Measurements from ENCODE around the gene C11orf21. TPM values are rescaled to one million over a fixed set of nuclear protein-coding genes. Genes with fewer than 3 reads are reported as not detected.

The C11orf21 gene
- total and polyA plus RNA-seq, 10 of the 15 experiments (the other 5 are each of a cell fraction or from before 2014, with no cell fraction given): 0.04 to 0.26 (median 0.11) TPM; not detected in 7

DNA sequence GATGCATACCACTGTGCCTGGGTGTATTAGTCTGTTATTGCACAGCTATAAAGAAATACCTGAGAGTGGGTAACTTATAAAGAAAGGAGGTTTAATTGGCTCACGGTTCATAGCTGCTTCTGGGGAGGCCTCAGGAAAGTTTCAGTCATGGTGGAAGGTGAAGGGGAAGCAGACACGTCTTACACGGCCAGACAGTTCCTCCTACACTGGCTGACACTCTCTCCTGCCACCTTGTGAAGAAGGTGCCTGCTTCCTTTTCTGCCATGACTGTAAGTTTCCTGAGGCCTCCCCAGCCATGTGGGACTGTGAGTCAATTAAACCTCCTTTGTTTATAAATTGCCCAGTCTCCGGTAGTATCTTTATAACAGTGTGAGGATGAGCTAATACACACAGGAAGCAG, 41.8 kb upstream of the C11orf21 start:
- ChIA-PET RAD21 (ENCODE audit: unreplicated experiment) (no interaction called here), CTCF (no interaction called here), POLR2A (no interaction called here), SMC1A (ENCODE audit: uncharacterized antibody, unreplicated experiment) (no interaction called here)
- Histone ChIP-seq H4K20me1 (ENCODE audit: control insufficient read depth, insufficient read depth) (no peaks in the 10 kb centered on the region), H3K27ac (ENCODE audit: control insufficient read depth, insufficient read depth) (no peak overlapping the region), H3K4me3 (no peak overlapping the region), H3K79me2 (ENCODE audit: control insufficient read depth, insufficient read depth, low read length) (no peaks in the 10 kb centered on the region), H3K9ac (ENCODE audit: control insufficient read depth, insufficient read depth, low read length) (no peak overlapping the region), H3K36me3 (ENCODE audit: control insufficient read depth in 2 of 2, insufficient read depth in 2 of 2, low read length in 1 of 2) (no peaks in the 10 kb centered on the region), H3K27me3 (replicated peaks in 1 of 2; ENCODE audit: control insufficient read depth in 2 of 2, insufficient read depth in 2 of 2, low read length in 1 of 2) (no peaks in the 10 kb centered on the region), H3K4me2 (ENCODE audit: control insufficient read depth, insufficient read depth) (no peak overlapping the region), H3K9me3 (replicated peaks; ENCODE audit: control insufficient read depth, insufficient read depth, low read length) (no peaks in the 10 kb centered on the region; the same call in 2 of the 3 replicates), H3K4me1 (ENCODE audit: control insufficient read depth, insufficient read depth, low read length) (no peaks in the 10 kb centered on the region), H2AFZ (ENCODE audit: control insufficient read depth, low read depth, low read length) (no peak overlapping the region)
- no peak for DNase-seq (ENCODE audit: low read depth, low spot score)
- intact Hi-C loops (cut with micrococcal nuclease; ENCODE audit: unreplicated experiment): no loop called here
- no peak for FAIRE-seq
- ATAC-seq: no peak
- 23% methylated on average over 4 of the region's 4 CpGs for WGBS (ENCODE audit: insufficient coverage, insufficient replicate concordance, low lambda C conversion rate, missing lambda C conversion rate)
- no peak for TF ChIP-seq HSF1 (IDR thresholded peaks at IDR 0.05; ENCODE audit: low read depth, low read length)
- no peak for TF ChIP-seq CHD4 (IDR thresholded peaks at IDR 0.05)
- no peak for TF ChIP-seq EP300 (IDR thresholded peaks at IDR 0.05; ENCODE audit: borderline replicate concordance in 1 of 2, control insufficient read depth in 1 of 2, low read depth in 2 of 2, low read length in 2 of 2)
- in situ Hi-C loops (cut with MboI): no loop called here
- no TSS peak for BruUV-seq (replicated peaks)

GRCh38 chr11:2342981-2343380, 41.3 kb upstream of the C11orf21 start:
- WGBS (ENCODE audit: insufficient coverage, insufficient replicate concordance, low lambda C conversion rate, missing lambda C conversion rate): 29% methylated on average over 5 of the region's 5 CpGs
- no peak overlapping the region for H3K4me3 ChIP-seq
- no peak overlapping the region for H3K9ac ChIP-seq (ENCODE audit: control insufficient read depth, insufficient read depth, low read length)
- no peak for FAIRE-seq
- ATAC-seq: no peak
- no peaks in the 10 kb centered on the region for H4K20me1 ChIP-seq (ENCODE audit: control insufficient read depth, insufficient read depth)
- H3K9me3 ChIP-seq (replicated peaks; ENCODE audit: control insufficient read depth, insufficient read depth, low read length): no peaks in the 10 kb centered on the region; the same call in 2 of the 3 replicates
- no peak overlapping the region for H2AFZ ChIP-seq (ENCODE audit: control insufficient read depth, low read depth, low read length)
- no peaks in the 10 kb centered on the region for H3K27me3 ChIP-seq (replicated peaks in 1 of 2; ENCODE audit: control insufficient read depth in 2 of 2, insufficient read depth in 2 of 2, low read length in 1 of 2)
- no TSS peak for BruUV-seq (replicated peaks)
- no peaks in the 10 kb centered on the region for H3K4me1 ChIP-seq (ENCODE audit: control insufficient read depth, insufficient read depth, low read length)
- no peak overlapping the region for H3K27ac ChIP-seq (ENCODE audit: control insufficient read depth, insufficient read depth)
- CTCF ChIA-PET: no interaction called here
- intact Hi-C loops (cut with micrococcal nuclease; ENCODE audit: unreplicated experiment): no loop called here
- no peaks in the 10 kb centered on the region for H3K36me3 ChIP-seq (ENCODE audit: control insufficient read depth in 2 of 2, insufficient read depth in 2 of 2, low read length in 1 of 2)
- H3K79me2 ChIP-seq (ENCODE audit: control insufficient read depth, insufficient read depth, low read length): no peaks in the 10 kb centered on the region
- no peak overlapping the region for H3K4me2 ChIP-seq (ENCODE audit: control insufficient read depth, insufficient read depth)
- SMC1A ChIA-PET (ENCODE audit: uncharacterized antibody, unreplicated experiment): no interaction called here
- no peak for DNase-seq (ENCODE audit: low read depth, low spot score)
- POLR2A ChIA-PET: no interaction called here
- RAD21 ChIA-PET (ENCODE audit: unreplicated experiment): no interaction called here
- in situ Hi-C loops (cut with MboI): no loop called here
- TF ChIP-seq NFYB (IDR thresholded peaks at IDR 0.05; ENCODE audit: insufficient read depth, low read depth, low read length): no peak
- no peak for TF ChIP-seq RUNX3 (IDR thresholded peaks at IDR 0.05; ENCODE audit: low read length)
- TF ChIP-seq ZNF384 (IDR thresholded peaks at IDR 0.05; ENCODE audit: borderline replicate concordance, low read depth, low read length): no peak
- TF ChIP-seq, protein P1, sequence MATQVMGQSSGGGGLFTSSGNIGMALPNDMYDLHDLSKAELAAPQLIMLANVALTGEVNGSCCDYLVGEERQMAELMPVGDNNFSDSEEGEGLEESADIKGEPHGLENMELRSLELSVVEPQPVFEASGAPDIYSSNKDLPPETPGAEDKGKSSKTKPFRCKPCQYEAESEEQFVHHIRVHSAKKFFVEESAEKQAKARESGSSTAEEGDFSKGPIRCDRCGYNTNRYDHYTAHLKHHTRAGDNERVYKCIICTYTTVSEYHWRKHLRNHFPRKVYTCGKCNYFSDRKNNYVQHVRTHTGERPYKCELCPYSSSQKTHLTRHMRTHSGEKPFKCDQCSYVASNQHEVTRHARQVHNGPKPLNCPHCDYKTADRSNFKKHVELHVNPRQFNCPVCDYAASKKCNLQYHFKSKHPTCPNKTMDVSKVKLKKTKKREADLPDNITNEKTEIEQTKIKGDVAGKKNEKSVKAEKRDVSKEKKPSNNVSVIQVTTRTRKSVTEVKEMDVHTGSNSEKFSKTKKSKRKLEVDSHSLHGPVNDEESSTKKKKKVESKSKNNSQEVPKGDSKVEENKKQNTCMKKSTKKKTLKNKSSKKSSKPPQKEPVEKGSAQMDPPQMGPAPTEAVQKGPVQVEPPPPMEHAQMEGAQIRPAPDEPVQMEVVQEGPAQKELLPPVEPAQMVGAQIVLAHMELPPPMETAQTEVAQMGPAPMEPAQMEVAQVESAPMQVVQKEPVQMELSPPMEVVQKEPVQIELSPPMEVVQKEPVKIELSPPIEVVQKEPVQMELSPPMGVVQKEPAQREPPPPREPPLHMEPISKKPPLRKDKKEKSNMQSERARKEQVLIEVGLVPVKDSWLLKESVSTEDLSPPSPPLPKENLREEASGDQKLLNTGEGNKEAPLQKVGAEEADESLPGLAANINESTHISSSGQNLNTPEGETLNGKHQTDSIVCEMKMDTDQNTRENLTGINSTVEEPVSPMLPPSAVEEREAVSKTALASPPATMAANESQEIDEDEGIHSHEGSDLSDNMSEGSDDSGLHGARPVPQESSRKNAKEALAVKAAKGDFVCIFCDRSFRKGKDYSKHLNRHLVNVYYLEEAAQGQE (IDR thresholded peaks at IDR 0.05; ENCODE audit: low read depth, low read length): no peak
- TF ChIP-seq, protein P2, sequence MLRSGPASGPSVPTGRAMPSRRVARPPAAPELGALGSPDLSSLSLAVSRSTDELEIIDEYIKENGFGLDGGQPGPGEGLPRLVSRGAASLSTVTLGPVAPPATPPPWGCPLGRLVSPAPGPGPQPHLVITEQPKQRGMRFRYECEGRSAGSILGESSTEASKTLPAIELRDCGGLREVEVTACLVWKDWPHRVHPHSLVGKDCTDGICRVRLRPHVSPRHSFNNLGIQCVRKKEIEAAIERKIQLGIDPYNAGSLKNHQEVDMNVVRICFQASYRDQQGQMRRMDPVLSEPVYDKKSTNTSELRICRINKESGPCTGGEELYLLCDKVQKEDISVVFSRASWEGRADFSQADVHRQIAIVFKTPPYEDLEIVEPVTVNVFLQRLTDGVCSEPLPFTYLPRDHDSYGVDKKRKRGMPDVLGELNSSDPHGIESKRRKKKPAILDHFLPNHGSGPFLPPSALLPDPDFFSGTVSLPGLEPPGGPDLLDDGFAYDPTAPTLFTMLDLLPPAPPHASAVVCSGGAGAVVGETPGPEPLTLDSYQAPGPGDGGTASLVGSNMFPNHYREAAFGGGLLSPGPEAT (IDR thresholded peaks at IDR 0.05; ENCODE audit: low read depth): no peak
- no peak for TF ChIP-seq MEF2A (IDR thresholded peaks at IDR 0.05; ENCODE audit: insufficient read depth, low read depth, low read length)
- TF ChIP-seq TAF1 (IDR thresholded peaks at IDR 0.05; ENCODE audit: borderline replicate concordance, low read depth, low read length): no peak
- TF ChIP-seq SP1 (IDR thresholded peaks at IDR 0.05; ENCODE audit: low read depth, low read length): no peak
